Measurements from ENCODE around the gene TNFRSF8.

GRCh38 chr1:12186679-12186985 is 123.5 kb downstream of the TNFRSF8 start:
- TF ChIP-seq, protein P1, sequence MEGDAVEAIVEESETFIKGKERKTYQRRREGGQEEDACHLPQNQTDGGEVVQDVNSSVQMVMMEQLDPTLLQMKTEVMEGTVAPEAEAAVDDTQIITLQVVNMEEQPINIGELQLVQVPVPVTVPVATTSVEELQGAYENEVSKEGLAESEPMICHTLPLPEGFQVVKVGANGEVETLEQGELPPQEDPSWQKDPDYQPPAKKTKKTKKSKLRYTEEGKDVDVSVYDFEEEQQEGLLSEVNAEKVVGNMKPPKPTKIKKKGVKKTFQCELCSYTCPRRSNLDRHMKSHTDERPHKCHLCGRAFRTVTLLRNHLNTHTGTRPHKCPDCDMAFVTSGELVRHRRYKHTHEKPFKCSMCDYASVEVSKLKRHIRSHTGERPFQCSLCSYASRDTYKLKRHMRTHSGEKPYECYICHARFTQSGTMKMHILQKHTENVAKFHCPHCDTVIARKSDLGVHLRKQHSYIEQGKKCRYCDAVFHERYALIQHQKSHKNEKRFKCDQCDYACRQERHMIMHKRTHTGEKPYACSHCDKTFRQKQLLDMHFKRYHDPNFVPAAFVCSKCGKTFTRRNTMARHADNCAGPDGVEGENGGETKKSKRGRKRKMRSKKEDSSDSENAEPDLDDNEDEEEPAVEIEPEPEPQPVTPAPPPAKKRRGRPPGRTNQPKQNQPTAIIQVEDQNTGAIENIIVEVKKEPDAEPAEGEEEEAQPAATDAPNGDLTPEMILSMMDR (IDR thresholded peaks at IDR 0.05; ENCODE audit: poor library complexity): no peak
- no peak for TF ChIP-seq EZH2 (IDR thresholded peaks at IDR 0.05; ENCODE audit: borderline replicate concordance)
- no peak for TF ChIP-seq EZH2phosphoT487 (IDR thresholded peaks at IDR 0.05; ENCODE audit: low read depth, severe bottlenecking, unreplicated experiment)

All from hepatocyte (in vitro differentiated cells).